ENCODE data around the gene RAC3. TPM values are rescaled to one million over a fixed set of nuclear protein-coding genes. Genes with fewer than 3 reads are reported as not detected.

RAC3 gene
- total and polyA plus RNA-seq, 4 donors: 0.63 to 6.3 (median 3.3) TPM

DNA sequence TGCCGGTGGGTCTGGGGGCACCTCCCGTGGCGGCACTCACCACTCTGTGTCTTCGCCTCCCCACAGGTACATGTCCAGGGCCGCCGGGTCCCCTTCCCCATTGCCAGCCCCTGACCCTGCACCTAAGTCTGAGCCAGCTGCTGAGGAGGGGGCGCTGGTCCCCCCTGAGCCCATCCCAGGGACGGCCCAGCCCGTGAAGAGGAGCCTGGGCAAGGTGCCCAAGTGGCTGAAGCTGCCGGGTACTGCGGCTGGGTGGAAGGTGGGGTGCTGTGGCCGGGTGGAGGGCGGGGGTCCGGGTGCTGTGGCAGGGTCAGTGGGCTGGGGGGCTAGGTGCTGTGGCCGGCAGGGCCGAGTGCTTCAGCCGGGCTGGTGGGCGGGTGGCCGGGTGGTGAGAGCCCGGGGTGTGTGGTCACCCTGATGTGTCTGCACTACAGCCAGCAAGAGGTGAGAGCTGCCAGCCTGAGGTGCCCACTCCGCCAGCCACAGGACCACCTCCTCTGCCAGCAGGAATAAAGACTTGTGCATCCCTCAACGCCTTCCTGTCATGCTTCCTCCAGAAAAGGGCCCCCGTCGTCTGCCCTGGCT, 14.5 kb upstream of the RAC3 start:
- Histone ChIP-seq H3K9ac (ENCODE audit: low read depth in 1 of 2, low read length in 2 of 2) (no peak overlapping the region), H3K9me3 (ENCODE audit: control insufficient read depth in 4 of 4, low read length in 3 of 4) (no peaks in the 10 kb centered on the region), H3K4me1 (ENCODE audit: control insufficient read depth in 4 of 4, insufficient read depth in 4 of 4, low read length in 3 of 4) (peaks cover 4 to 28% (median 18%) of the 10 kb centered on the region in 4 donors), H3K36me3 (ENCODE audit: control insufficient read depth in 4 of 4, insufficient read depth in 3 of 4, low read depth in 1 of 4, low read length in 3 of 4) (peaks cover 0 to 2% (median 0%) of the 10 kb centered on the region in 4 donors), H3K4me3 (ENCODE audit: low read depth in 1 of 3, low read length in 3 of 3) (no peak overlapping the region), H3K27me3 (ENCODE audit: control insufficient read depth in 4 of 4, insufficient read depth in 4 of 4, low read length in 3 of 4) (no peaks in the 10 kb centered on the region), H3K27ac (ENCODE audit: low read depth in 1 of 2, low read length in 2 of 2) (no peak overlapping the region)
- no peak for DNase-seq (ENCODE audit: low spot score)
- 90% methylated on average over 24 of the region's 24 CpGs for WGBS
- TF ChIP-seq, protein P1, sequence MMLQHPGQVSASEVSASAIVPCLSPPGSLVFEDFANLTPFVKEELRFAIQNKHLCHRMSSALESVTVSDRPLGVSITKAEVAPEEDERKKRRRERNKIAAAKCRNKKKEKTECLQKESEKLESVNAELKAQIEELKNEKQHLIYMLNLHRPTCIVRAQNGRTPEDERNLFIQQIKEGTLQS (IDR thresholded peaks at IDR 0.05): no peak
- TF ChIP-seq NR2F2 (IDR thresholded peaks at IDR 0.05): no peak
- no peak for TF ChIP-seq EGR1 (IDR thresholded peaks at IDR 0.05; ENCODE audit: low read depth in 2 of 2)
- no peak for TF ChIP-seq GABPA (IDR thresholded peaks at IDR 0.05 in 1 of 2, conservative IDR thresholded peaks at IDR 0.05 in 1 of 2)
- no peak for TF ChIP-seq SP1 (IDR thresholded peaks at IDR 0.05)
- no peak for TF ChIP-seq YY1 (IDR thresholded peaks at IDR 0.05)
- TF ChIP-seq, protein P2, sequence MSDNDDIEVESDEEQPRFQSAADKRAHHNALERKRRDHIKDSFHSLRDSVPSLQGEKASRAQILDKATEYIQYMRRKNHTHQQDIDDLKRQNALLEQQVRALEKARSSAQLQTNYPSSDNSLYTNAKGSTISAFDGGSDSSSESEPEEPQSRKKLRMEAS (IDR thresholded peaks at IDR 0.05): no peak

DNA sequence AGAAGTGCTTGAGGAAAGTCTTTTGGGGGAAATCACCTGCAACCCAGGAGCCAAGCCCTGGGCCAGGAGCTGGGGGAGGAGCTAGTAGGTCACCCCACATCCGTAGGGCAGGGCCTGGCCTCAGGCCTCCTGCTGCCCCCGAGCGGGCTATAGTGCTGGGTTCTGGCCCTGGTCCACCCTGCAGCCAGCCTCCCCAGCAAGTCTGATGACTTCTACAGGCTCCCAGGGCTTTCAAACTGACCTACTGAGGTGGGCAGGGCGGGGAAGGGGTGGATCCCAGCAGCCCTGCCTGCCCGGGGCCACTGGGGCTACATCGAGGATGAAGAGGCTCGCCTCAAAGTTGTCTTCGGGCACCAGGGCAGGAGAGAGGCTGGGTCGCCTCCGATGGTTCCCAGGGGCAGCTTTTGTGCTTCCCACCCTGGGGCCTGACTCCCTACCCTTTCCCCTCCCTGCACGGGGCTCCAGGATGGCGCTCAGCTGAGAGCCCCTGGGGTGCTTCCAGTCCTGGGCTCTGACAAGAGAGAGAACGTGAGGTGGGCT, 13.8 kb upstream of the RAC3 start:
- no peak for DNase-seq (ENCODE audit: low spot score)
- WGBS: 85% methylated on average over 13 of the region's 13 CpGs
- H3K9ac ChIP-seq (ENCODE audit: low read depth in 1 of 2, low read length in 2 of 2): no peak overlapping the region
- no peaks in the 10 kb centered on the region for H3K27me3 ChIP-seq (ENCODE audit: control insufficient read depth in 4 of 4, insufficient read depth in 4 of 4, low read length in 3 of 4)
- H3K4me1 ChIP-seq (ENCODE audit: control insufficient read depth in 4 of 4, insufficient read depth in 4 of 4, low read length in 3 of 4): peaks cover 5 to 34% (median 23%) of the 10 kb centered on the region in 4 donors
- H3K4me3 ChIP-seq (ENCODE audit: low read depth in 1 of 3, low read length in 3 of 3): no peak overlapping the region
- H3K36me3 ChIP-seq (ENCODE audit: control insufficient read depth in 4 of 4, insufficient read depth in 3 of 4, low read depth in 1 of 4, low read length in 3 of 4): peaks cover 0 to 2% (median 0%) of the 10 kb centered on the region in 4 donors
- no peak for TF ChIP-seq HNF4A (conservative IDR thresholded peaks at IDR 0.05)
- no peak for TF ChIP-seq EGR1 (IDR thresholded peaks at IDR 0.05; ENCODE audit: low read depth in 2 of 2)
- TF ChIP-seq HNF4G (IDR thresholded peaks at IDR 0.05): no peak
- TF ChIP-seq JUND (IDR thresholded peaks at IDR 0.05): no peak
- TF ChIP-seq, protein P3, sequence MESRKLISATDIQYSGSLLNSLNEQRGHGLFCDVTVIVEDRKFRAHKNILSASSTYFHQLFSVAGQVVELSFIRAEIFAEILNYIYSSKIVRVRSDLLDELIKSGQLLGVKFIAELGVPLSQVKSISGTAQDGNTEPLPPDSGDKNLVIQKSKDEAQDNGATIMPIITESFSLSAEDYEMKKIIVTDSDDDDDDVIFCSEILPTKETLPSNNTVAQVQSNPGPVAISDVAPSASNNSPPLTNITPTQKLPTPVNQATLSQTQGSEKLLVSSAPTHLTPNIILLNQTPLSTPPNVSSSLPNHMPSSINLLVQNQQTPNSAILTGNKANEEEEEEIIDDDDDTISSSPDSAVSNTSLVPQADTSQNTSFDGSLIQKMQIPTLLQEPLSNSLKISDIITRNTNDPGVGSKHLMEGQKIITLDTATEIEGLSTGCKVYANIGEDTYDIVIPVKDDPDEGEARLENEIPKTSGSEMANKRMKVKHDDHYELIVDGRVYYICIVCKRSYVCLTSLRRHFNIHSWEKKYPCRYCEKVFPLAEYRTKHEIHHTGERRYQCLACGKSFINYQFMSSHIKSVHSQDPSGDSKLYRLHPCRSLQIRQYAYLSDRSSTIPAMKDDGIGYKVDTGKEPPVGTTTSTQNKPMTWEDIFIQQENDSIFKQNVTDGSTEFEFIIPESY (IDR thresholded peaks at IDR 0.05): no peak
- TF ChIP-seq SP1 (IDR thresholded peaks at IDR 0.05): no peak
- TF ChIP-seq FOXA2 (IDR thresholded peaks at IDR 0.05): no peak
- TF ChIP-seq, protein P2 (IDR thresholded peaks at IDR 0.05): no peak
- no peak for TF ChIP-seq NR2F2 (IDR thresholded peaks at IDR 0.05)
- TF ChIP-seq, protein P4, sequence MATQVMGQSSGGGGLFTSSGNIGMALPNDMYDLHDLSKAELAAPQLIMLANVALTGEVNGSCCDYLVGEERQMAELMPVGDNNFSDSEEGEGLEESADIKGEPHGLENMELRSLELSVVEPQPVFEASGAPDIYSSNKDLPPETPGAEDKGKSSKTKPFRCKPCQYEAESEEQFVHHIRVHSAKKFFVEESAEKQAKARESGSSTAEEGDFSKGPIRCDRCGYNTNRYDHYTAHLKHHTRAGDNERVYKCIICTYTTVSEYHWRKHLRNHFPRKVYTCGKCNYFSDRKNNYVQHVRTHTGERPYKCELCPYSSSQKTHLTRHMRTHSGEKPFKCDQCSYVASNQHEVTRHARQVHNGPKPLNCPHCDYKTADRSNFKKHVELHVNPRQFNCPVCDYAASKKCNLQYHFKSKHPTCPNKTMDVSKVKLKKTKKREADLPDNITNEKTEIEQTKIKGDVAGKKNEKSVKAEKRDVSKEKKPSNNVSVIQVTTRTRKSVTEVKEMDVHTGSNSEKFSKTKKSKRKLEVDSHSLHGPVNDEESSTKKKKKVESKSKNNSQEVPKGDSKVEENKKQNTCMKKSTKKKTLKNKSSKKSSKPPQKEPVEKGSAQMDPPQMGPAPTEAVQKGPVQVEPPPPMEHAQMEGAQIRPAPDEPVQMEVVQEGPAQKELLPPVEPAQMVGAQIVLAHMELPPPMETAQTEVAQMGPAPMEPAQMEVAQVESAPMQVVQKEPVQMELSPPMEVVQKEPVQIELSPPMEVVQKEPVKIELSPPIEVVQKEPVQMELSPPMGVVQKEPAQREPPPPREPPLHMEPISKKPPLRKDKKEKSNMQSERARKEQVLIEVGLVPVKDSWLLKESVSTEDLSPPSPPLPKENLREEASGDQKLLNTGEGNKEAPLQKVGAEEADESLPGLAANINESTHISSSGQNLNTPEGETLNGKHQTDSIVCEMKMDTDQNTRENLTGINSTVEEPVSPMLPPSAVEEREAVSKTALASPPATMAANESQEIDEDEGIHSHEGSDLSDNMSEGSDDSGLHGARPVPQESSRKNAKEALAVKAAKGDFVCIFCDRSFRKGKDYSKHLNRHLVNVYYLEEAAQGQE (IDR thresholded peaks at IDR 0.05): no peak
- TF ChIP-seq, protein P1 (IDR thresholded peaks at IDR 0.05): no peak
- TF ChIP-seq, protein P5, sequence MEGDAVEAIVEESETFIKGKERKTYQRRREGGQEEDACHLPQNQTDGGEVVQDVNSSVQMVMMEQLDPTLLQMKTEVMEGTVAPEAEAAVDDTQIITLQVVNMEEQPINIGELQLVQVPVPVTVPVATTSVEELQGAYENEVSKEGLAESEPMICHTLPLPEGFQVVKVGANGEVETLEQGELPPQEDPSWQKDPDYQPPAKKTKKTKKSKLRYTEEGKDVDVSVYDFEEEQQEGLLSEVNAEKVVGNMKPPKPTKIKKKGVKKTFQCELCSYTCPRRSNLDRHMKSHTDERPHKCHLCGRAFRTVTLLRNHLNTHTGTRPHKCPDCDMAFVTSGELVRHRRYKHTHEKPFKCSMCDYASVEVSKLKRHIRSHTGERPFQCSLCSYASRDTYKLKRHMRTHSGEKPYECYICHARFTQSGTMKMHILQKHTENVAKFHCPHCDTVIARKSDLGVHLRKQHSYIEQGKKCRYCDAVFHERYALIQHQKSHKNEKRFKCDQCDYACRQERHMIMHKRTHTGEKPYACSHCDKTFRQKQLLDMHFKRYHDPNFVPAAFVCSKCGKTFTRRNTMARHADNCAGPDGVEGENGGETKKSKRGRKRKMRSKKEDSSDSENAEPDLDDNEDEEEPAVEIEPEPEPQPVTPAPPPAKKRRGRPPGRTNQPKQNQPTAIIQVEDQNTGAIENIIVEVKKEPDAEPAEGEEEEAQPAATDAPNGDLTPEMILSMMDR (IDR thresholded peaks at IDR 0.05; ENCODE audit: low read depth, low read length, missing input control): no peak
- no peak for TF ChIP-seq TAF1 (conservative IDR thresholded peaks at IDR 0.05)
- TF ChIP-seq YY1 (IDR thresholded peaks at IDR 0.05): no peak
- TF ChIP-seq RAD21 (IDR thresholded peaks at IDR 0.05): no peak
- no peak for TF ChIP-seq RXRA (IDR thresholded peaks at IDR 0.05)
- TF ChIP-seq FOXA1 (IDR thresholded peaks at IDR 0.05): no peak
- no peak for TF ChIP-seq GABPA (IDR thresholded peaks at IDR 0.05 in 1 of 2, conservative IDR thresholded peaks at IDR 0.05 in 1 of 2)
- no peak overlapping the region for H3K27ac ChIP-seq (ENCODE audit: low read depth in 1 of 2, low read length in 2 of 2)
- no peaks in the 10 kb centered on the region for H3K9me3 ChIP-seq (ENCODE audit: control insufficient read depth in 4 of 4, low read length in 3 of 4)

Measured in liver (tissue), 9 donors.